AML-193 (cell line): Measurements from ENCODE around the gene EIF5A.

Source experiments
- DNase-seq, 2 experiments: peaks; one replicate each; lab custom pipeline; 2025; lab: John Stamatoyannopoulos, UW

Gene EIF5A

DNA sequence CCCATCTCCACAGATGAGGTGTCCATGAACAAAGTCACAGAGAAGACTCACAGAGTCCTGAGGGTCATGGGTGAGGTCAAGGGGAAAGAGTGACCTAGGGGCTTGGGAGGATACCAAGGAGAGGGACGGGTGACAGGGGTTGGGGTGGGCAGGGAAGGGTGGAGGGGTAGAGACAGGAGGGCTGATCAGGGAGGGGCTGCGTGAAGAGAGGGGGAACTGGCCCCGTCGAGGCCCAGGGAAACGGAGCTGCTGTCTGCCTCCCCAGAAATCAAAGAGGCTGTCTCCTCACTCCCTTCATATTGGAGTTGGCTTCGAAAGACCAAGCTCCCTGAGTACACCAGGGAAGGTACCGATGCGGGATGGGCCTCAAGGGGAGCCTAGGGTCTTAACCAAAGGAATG is 48.1 kb downstream of the EIF5A start:
- DNase-seq = no peak

- DNase-seq = peak; percentile 30 to 32
These were observed 48.7 kb downstream of the EIF5A start for GRCh38 chr17:7356072-7356549.

GRCh38 chr17:7356756-7357155 is 49.3 kb downstream of the EIF5A start:
- DNase-seq = no peak

DNA sequence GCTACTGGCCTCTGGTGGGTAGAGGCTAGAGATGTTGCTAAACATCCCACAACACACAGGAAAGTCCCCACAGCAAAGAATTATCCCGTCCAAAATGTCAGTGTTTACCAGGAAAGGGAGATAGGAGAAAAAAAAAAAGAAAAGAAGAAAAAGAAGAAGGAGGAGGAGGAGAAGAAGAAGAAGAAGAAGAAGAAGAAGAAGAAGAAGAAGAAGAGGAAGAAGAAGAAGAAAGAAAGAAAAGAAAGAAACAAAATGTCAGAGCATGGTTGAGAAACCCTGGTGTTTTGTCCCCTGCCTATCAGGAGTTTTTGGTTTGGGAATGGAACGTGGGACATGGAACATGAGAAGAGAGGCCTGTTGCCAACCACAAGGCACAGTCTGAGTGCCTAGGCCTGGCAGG is 50.0 kb downstream of the EIF5A start:
- no peak for DNase-seq

- no peak for DNase-seq
These were observed 54.5 kb downstream of the EIF5A start for GRCh38 chr17:7361906-7362305.
